Measurements from ENCODE around the gene DUSP7. TPM values are rescaled to one million over a fixed set of nuclear protein-coding genes. Genes with fewer than 3 reads are reported as not detected.
"Not testable (repeated sequence)": the region's sequence is repeated elsewhere in the genome, so short reads cannot be mapped to it uniquely, and the experiment has no call there.

DUSP7 gene
- total RNA-seq, 1 donor from 2014 or later = 19.4 TPM

GRCh38 chr3:52036829-52037228 lies 19.5 kb downstream of the DUSP7 start:
- Mint-ChIP-seq H3K9me3 (ENCODE audit: unreplicated experiment) (no peaks in the 10 kb centered on the region), H3K36me3 (ENCODE audit: unreplicated experiment) (no peaks in the 10 kb centered on the region), H3K4me1 (ENCODE audit: unreplicated experiment) (peaks cover 6% of the 10 kb centered on the region), H3K27me3 (ENCODE audit: unreplicated experiment) (no peaks in the 10 kb centered on the region), H3K4me3 (ENCODE audit: unreplicated experiment) (no peak overlapping the region), H3K27ac (ENCODE audit: unreplicated experiment) (no peak overlapping the region)
- DNase-seq (ENCODE audit: extremely low spot score, unreplicated experiment) = no peak
- TF ChIP-seq CTCF (IDR thresholded peaks at IDR 0.05) = no peak

GRCh38 chr3:52036222-52036694 lies 20.1 kb downstream of the DUSP7 start:
- Mint-ChIP-seq H3K4me3 (ENCODE audit: unreplicated experiment) (no peak overlapping the region), H3K36me3 (ENCODE audit: unreplicated experiment) (no peaks in the 10 kb centered on the region), H3K9me3 (ENCODE audit: unreplicated experiment) (no peaks in the 10 kb centered on the region), H3K4me1 (ENCODE audit: unreplicated experiment) (peaks cover 5% of the 10 kb centered on the region), H3K27me3 (ENCODE audit: unreplicated experiment) (no peaks in the 10 kb centered on the region), H3K27ac (ENCODE audit: unreplicated experiment) (no peak overlapping the region)
- DNase-seq (ENCODE audit: extremely low spot score, unreplicated experiment) = no peak
- TF ChIP-seq CTCF (IDR thresholded peaks at IDR 0.05) = no peak

- H3K4me1 Mint-ChIP-seq (ENCODE audit: unreplicated experiment) = no peaks in the 10 kb centered on the region
- no peaks in the 10 kb centered on the region for H3K9me3 Mint-ChIP-seq (ENCODE audit: unreplicated experiment)
- H3K4me3 Mint-ChIP-seq (ENCODE audit: unreplicated experiment) = no peak overlapping the region
- DNase-seq (ENCODE audit: extremely low spot score, unreplicated experiment) = no peak
- no peak for TF ChIP-seq CTCF (IDR thresholded peaks at IDR 0.05)
- H3K36me3 Mint-ChIP-seq (ENCODE audit: unreplicated experiment) = no peaks in the 10 kb centered on the region
- H3K27ac Mint-ChIP-seq (ENCODE audit: unreplicated experiment) = no peak overlapping the region
- H3K27me3 Mint-ChIP-seq (ENCODE audit: unreplicated experiment) = no peaks in the 10 kb centered on the region
Observed at GRCh38 chr3:52034651-52035050, 21.7 kb downstream of the DUSP7 start.

GRCh38 chr3:52034212-52034611 lies 22.2 kb downstream of the DUSP7 start:
- no peak for DNase-seq (ENCODE audit: extremely low spot score, unreplicated experiment)
- no peak overlapping the region for H3K27ac Mint-ChIP-seq (ENCODE audit: unreplicated experiment)
- no peaks in the 10 kb centered on the region for H3K4me1 Mint-ChIP-seq (ENCODE audit: unreplicated experiment)
- H3K36me3 Mint-ChIP-seq (ENCODE audit: unreplicated experiment) = no peaks in the 10 kb centered on the region
- TF ChIP-seq CTCF (IDR thresholded peaks at IDR 0.05) = no peak
- H3K27me3 Mint-ChIP-seq (ENCODE audit: unreplicated experiment) = no peaks in the 10 kb centered on the region
- no peak overlapping the region for H3K4me3 Mint-ChIP-seq (ENCODE audit: unreplicated experiment)
- no peaks in the 10 kb centered on the region for H3K9me3 Mint-ChIP-seq (ENCODE audit: unreplicated experiment)

- H3K27me3 Mint-ChIP-seq (ENCODE audit: unreplicated experiment); H3K27ac Mint-ChIP-seq (ENCODE audit: unreplicated experiment); H3K36me3 Mint-ChIP-seq (ENCODE audit: unreplicated experiment); DNase-seq (ENCODE audit: extremely low spot score, unreplicated experiment); H3K4me3 Mint-ChIP-seq (ENCODE audit: unreplicated experiment); H3K4me1 Mint-ChIP-seq (ENCODE audit: unreplicated experiment); H3K9me3 Mint-ChIP-seq (ENCODE audit: unreplicated experiment): not testable (repeated sequence)
Observed at GRCh38 chr3:52033748-52034147, 22.6 kb downstream of the DUSP7 start.
